Activated naive CD4-positive, alpha-beta T cell treated with anti-CD3 and anti-CD28 coated beads, Interleukin-2, amount 50 U/mL, for 16 hours (primary cell): ENCODE measurements around the gene RPL10.

Experiments
- DNase-seq: peaks from one replicate; pipeline ENCODE4 v3.0.0-alpha.2; 2020

RPL10 gene

DNA sequence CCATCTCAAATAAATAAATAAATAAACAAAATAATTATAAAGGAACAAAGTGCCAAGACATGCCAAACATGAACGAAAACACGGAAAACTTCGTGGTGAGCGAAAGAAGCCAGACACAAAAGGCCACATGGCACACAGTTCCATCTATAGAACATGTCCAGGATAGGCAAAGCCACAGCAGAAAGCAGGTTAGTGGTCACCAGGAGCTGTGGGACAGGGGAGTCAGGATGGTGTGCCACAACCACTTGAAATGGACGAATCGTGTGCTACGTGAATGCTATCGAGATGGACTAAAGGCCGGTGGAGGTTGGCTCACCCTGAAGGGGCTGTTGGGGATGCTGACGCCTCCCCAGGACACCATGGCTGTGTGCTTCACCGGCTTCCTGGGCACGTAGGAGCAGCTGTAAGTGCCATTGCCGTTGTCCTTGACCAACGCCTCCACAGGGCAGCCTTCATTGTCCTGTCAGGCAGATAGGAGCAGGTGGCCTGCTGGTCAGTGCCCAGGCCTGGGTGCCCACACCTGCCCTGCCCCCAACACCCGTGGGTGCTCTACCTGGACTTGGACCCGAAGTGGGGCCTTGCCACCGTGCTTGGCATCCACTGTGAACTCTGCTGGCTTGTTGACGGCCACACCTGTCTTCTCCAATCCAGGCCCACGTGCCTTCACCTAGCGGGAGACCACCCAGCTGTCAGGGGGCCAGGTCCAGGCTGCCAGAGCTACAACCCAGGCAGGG lies 34.3 kb upstream of the RPL10 start:
- DNase-seq: no peak

DNA sequence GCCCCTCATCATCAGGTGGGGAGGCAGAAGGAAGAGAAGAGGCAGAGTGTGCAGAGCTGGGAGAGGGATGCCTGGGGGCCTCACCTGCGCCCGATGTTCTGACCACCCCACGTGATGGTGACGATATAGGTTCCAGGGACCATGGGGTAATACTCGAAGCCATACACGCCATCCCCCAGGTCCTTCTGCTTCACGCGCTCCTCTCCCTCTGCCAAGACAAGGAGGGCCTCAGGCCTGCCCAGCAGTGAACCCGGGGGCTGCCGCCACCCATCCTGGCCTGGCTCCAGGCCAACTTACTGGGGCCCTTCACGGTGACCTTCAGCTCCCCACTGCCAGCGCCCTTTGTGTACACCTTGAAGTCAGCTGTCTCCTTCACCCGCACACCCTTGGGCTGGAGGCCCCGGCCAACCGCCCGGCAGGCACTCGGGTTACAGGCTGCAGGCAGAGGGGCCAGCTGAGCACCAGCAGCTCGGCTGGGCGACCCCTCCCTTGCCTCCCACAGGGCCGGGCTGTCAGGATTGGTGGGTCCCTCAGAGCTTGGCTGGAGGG lies 33.1 kb upstream of the RPL10 start:
- no peak for DNase-seq

DNA sequence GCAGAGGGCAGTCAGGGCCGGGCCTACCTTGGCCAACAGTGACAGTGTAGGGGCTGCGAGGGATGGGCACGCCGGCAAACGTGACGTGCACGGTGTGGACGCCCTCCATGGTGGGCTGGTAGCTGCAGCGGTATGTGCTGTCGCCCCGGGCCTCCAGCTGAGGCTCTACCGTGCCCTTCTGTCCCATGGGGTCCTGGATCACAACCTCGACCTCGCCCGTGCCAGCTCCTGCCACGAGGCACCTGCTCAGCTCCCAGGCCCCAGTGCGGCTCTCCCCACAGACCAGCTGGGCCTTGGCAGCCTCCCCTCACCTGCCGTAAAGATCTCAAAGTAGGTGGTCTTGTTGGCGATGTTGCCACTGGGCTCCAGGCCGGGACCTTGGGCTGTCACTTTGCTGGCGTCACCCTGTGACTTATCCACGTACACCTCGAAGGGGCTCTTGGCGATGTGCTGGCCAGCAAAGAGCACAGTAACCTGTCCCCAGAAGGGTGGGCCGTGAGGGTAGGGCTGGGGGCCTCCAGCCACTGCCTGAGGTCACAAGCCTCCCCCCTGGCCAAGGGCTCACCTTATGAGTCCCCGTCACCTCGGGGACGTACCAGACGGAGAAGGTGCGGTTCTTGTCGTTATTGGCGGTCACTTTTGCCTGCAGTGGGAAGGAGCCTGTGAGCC lies 32.0 kb upstream of the RPL10 start:
- no peak for DNase-seq

DNA sequence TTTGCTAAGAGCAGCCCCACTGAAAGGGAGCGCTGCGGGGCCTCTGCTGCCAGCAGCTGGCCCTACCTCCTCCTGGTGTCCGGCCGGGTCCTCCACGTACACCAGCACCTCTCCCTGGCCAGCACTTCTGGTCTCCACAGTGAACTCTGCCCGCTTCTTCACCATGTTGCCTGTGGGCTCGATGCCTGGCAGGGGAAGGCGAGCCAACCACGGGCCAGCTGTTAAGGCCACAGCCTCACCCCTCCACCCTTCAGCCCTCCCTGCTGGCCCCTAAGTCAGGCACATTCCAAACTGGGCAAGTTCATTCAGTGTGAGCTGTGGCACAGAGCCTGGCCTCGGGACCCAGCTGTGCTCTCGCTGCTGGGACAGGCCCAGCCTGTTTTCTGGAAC lies 31.5 kb upstream of the RPL10 start:
- DNase-seq: no peak

DNA sequence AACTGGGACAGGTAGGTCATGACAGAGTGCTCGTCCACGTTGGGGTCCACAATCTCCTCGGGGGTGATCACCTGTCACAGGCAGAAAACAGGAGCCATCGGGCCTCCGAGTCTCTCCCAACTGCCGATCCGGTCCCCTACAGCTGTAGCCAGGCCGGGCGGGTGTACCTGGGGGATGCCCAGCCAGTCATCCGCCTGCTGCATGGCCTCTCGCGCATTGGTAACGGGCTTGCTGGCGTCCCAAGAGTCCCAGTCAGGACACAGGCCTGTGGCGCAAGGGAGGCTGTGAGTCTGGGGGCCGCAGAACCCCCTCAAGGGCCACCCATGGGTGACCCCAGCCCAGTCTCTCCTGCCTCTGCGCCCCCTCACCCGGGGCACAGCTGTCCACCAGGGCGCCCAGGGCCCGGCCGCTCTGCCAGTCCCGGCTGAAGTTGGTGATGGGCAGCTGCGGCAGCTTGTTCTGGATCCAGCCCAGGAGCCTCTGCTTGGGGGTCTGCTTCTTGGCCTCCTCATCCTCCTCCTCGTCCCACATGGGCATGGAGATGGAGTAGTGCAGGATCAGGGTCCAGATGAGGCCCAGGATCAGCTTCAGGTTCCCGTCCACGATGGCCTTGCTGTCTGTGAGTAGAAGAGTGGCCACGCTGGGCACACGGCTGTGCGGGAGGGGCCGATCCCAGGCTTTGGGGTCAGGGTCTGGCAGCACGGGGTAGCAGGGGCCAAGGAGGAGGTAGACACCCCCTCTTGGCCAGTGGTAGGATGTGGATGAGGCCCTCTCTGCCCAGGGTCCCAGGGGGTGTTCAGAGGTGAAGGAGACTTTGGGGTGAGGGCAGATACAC lies 30.5 kb upstream of the RPL10 start:
- no peak for DNase-seq

DNA sequence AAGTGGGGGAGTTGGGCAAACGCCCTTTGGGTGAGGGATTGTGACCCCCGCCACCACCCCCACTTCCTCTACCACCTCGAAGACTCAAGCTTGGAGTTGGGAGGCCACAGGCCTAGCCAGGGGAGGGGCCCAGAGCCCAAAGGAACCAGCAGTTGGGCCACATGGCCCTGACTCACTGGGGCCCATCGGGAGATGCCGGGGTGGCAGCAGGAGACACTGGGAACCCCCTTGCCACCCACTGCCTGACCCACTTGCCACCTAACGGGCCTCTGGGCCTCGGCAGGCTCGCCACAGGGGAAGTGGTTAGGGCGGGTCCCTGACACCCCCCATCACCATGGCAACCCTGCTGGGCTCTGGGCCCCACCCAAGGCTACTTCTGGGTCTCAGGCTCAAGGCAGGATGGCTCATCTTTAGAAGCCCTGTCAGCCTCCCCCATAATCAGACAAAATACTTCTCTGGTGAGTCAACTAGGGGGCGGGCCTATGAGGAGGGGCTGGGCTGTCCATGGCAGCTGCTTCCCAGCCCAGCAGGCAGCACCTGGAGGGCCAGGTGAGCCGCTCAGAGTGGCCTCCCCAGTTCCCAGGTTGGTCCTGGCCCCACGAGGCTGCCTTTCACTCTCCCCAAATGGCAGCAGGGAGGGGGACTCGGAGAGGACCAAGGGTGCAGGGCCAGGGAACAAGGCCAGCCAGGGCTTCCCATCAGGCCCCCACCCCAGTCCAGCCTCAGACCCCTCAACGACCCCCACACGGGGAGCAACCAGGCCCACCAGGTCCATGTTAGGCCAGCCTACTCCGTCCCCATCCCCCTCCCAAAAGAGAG lies 29.3 kb upstream of the RPL10 start:
- peak; percentile 83 for DNase-seq

DNA sequence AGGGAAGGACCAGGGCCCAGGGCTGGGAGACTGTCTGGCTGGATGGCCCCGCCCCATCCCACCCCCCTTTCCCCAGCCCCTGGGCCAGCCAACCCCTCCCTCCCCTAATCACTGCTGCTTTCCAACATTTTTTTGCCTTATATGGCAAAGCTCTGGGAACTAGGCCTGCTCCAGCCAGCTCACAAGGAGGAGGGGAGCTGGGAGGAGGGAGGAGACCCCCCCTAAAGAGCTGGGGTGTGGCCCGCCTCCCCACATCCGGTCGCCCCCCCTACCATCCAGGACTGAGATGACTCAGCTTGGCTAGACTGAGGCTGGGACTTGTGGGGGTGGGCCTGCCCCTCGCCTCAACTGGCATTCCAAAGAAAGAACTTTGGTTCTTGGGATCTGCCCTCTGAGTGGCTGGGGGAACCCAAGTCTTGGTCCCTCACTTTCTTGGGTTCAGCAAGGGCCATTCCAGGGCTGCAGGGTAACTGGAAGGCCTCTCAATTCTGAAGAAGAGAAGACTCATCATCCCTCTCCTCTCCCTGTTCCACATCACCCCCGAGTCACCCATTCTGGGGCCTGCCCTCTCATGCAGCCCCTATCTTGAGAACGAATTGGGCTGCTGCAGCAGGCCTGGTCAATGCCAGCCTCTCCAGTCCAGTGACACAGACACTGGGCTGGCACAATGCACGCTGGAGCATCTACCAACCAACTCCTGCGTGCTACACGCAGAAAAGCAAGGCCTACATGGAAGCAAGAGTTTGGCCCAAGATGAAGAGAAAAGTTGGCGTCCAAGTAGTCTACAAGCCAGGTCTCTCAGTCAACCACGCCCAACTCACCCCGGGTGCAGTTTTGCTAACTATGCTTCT lies 28.5 kb upstream of the RPL10 start:
- peak; percentile 55 for DNase-seq

DNA sequence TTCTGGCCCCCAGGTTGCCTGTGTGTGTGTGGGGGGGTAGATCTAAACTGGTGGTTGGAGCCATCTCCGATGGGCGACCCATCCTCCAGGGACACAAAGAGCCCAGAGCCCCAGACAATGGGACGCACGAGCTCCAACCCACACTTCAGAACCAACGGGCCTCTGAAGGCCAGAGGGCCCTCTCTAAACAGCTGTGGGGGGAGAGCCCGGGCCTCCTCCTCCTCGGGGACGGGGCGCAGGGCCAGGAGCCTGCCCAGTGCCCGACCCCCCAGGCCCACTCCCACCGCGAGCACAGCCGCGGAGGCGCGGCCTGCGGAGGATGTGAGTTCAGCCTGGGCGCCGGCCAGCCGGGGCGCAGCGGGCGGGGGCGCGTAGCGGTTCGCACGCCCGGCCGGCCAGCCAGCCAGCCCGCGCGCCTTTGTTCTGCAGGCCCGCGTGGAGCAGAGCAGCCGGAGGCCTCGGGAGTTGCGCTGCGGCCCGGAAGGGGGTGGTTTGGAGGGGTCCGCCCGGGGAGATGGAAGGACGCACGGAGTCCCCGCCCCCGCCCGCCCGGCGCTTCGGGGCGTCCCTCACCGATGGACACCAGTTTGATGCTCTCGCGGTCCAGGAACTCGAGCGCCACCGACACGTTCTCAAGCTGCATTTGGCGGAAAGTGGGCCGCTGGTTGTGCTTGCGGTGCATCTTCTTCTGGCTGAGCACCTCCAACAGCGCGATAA lies 27.7 kb upstream of the RPL10 start:
- no peak for DNase-seq

DNA sequence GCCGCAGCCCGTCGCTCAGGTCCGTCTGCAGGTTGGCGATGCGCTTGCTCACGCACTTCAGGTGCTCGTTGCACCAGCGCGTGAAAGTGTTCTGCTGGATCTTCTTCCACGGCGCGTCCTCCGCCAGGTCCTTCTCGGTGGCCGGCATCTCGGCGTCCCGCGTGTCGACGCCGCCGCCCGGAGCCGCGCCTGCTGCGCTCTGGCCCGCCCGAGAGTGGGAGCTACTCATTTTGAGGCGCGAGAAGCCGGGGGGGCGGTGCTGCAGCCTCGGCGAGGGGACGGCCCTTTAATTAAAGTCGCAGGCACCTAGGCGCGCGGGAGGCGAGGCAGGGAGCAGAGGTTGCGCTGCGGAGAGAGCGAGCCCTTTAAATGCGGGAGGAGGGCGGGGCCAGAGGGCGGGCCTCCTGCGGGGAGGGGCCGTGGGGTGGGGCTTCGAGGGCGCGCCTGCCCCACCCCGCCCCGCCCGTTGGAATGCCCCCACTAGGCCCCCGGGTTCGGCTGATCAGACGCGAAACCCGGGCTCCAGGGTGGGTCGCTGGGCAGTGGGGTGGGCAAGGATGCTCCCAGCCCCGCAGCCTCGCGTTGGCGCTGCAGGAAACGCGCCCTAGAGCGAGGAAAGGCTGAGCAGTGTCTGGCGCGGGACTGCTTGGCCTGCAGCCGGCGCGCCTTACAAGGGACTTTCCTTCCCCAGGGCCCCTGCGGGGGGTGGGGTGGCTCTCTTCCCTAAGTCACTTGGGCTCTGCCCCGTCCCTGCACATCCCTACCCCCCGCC lies 27.0 kb upstream of the RPL10 start:
- DNase-seq: peak; percentile 91

DNA sequence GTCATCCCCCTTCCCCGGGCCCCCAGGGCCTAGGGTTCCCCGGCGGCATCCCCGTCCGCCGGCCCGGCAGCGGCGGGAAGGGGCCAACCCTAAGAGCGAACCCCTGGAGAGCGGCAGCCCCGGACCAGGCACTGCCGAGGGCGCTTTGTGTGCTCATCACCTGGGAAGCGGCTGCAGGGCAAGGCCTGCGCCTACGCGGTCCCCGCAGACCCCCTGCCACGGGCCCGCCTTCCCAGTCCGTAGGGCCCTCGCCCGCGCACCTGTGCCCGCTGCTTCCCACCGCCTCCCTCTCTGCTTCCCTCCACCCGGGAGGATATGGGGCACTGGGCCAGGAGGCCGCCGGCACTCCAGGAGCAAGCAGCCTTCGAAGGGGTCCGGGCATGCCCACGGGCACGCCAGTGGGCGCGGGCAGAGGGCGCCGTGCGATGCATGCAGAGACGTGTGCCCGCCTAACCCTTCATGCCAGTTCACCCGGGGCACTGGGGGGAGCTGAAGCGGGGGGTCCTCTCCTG lies 26.3 kb upstream of the RPL10 start:
- no peak for DNase-seq

DNA sequence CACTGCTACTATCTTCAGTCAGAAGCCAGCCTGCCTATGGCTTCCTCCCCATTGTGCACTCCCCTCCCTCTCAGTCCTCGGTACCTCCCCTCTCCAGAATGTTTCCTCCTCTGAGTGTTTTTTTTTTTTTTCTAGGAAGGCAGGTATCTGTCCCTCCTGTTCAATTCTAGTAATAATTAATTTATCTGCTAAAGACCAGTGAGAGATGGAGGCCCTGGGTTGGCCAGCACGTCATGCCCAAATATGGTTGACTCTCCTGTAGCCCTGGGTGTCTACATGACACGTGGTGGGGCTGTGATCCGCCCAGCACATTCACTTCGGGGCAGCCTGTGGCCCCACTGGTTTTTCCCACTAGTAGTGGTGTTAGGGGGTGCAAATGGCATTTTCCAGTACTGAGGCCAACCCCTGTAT lies 25.6 kb upstream of the RPL10 start:
- no peak for DNase-seq

DNA sequence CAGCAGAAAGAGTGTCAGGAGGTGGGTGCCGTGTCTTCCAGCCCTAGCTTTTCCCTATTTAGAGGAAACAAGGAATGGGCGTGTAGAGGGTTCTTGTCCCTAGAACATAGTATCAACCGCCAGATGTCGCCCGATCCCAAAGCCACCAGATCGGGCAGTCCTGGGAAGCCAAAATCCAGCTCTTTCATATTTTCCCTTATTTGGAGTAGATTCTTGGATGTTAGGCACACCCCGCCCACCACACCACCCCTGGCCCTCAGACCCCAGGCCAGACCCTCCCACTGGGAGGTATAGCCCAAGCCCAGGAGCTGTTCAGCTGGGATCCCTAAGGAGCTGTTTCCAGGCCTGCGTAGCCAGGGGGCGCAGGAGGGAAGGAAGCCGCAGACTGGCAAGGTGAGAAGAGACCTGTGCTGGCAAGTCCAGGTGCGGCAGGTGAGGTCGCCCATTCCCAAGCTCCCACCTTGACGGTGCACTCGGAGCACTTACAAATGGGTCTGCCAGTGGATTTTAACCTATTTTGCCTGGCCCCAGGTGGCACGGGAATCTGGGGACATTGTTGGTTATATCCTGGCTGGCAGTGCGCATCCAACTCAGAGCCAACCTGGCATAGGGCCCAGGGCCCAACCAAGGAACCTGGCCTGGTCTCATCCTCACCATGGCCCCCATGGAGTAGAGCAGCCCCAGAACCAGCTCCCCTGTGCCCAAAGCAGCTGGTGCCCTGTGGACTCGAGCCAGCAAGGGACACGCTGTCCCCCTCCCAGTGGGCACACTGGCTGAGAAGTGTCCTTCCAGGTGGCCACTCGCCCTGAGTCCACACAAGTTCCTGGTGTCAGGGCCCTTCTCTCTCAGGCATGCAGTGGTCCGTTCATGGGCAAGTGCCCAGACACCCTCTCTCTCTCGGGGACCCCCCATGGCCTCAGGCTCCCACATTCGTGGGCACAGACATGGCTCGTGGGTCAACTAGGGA lies 24.6 kb upstream of the RPL10 start:
- DNase-seq: no peak

DNA sequence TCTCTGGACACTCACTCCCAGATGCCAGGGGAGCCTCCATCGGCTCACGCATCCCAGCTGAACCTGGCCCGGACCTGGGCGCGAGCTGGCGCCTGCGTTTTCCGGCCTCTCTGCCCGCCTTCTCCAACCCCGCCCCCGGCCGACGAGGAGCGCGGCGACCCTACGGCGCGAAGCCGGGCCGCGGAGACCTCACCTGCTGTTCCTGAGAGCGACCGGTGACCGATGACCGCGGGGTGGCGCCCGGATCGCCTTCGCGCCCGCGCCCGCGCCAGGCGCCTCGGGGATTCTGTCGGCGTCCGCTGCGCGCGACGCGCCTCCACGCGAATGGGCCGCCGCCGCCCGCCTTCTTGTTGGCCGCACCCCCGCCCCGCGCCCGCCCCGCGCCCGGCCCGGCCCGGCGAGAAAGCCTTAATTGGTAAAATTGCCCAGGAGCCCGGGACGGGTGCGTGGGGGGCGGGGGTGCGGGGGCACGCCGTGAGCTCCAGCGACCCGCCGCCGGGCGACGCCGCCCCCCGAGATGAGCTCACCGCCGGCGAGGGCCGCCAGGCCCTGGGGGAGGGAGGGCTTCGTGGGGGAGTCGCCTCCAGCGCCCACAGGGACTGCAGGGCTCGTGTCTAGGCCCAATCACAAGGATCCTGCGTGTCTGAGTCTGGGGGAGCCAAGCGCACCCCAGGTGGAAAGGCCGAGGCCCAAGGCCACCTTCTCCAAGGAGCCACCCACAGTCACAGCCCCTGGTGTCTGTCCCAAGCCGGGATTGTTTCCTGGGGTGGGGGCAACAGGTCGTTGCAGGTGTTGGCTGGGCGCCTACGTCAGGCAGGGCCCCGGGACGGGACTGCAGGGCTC lies 23.6 kb upstream of the RPL10 start, which contains the start of gene FLNA:
Gene FLNA, minus strand, starts transcription at position 322 of the 843 bp plus-strand sequence. CDS start 3,389 bp downstream, outside the sequence.
- no peak for DNase-seq

DNA sequence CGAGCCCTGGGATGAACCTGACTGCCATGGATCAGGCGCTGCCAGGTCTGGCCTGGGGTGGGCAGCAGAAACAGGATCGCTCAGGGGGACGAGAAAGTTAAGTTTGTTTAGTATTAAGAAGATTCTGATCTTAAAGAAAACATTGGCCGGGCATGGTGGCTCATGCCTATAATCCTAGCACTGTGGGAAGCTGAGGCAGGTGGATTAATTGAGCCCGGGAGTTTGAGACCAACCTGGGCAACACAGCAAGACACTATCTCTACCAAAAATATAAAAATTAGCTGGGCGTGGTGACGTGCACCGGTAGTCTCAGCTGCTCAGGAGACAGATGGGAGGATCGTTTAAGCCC lies 23.0 kb upstream of the RPL10 start:
- DNase-seq: no peak

DNA sequence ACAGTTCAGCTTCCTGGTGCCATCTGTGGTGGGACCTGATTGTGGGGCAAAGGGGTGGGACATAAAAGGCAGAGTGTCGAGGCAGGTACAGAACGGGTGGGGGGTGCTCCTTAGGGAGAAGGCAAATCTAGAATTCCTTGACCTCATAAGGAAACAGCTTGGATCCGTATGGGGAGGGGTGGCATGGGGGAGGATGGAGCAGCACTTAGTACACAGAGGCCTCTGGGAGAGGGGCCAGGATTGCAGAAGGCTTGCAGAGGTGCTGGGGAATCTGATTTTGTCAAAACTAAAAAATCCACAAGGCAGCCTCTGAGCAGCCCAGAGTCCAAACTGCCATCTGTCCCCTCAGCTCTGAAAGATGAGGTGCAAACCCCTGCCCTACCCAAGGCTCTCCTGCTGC lies 21.4 kb upstream of the RPL10 start:
- DNase-seq: no peak

DNA sequence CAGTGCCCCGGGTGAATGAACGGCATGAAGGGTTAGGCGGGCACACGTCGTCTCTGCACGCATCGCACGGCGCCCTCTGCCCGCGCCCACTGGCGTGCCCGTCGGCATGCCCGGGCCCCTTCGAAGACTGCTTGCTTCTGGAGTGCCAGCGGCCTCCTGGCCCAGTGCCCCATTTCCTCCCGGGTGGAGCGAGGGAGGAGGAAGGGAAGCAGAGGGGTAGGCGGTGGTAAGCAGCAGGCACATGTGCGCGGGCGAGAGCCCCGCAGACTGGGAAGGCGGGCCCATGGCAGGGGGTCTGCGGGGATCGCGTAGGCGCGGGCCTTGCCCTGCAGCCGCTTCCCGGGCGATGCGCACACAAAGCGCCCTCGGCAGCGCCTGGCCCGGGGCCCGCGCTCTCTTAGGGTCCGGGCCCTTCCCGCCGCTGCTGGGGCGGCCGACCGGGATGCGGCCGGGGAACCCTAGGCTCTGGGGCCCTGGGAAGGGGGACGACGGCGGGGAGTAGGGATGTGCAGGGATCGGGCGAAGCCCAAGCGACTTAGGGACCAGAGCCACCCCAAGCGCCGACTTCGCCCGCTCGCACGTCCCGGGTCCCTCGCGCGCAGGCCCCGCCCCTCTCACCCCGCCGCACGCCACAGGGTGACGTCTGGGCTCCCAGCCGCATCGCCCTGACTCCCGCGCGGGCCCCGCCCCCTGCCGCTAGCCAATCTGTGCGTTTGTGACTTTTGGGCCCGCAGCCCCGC lies 19.9 kb upstream of the RPL10 start:
- DNase-seq: peak; percentile 44
